Measurements from ENCODE around the gene SLC38A8.

Gene SLC38A8

DNA sequence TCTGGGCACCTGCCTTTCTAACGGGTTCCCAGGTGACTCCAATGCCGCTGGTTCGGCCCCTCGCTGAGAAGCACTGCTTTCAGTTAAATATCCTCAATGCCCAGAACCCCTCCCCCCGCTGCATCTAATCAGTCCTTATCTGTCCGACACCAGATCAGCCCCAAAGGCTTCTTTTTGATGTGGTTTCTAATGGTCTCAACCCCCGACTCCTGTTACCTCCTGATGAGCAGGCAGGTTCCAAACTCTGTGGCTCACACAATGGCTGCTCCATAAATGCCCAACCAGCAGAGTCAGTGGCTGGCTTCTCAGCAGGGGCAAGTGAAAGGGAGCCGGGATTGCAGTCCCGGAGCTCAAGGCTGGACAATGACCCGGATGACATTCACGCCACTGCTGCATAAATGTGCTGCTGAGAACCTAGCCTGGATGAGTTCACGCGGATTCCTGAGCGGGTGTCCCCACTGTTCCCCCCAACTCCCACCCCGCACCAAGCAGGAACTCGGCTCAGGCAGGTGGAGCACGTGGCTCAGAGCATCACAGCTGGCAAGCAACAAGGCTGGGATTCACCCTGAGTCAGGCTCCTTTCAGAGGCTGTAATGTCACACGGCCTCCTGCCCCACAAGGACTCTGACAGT is 1.0 kb upstream of the SLC38A8 start:
- Histone ChIP-seq H3K27me3 (ENCODE audit: insufficient read depth, low read depth) (peaks cover 53% of the 10 kb centered on the region), H3K4me2 (no peak overlapping the region), H3K27ac (no peak overlapping the region), H4K20me1 (ENCODE audit: insufficient read depth) (no peaks in the 10 kb centered on the region), H3K79me2 (ENCODE audit: insufficient read depth, low read depth) (no peaks in the 10 kb centered on the region), H3K9ac (no peak overlapping the region), H3K4me3 (IDR thresholded peaks at IDR 0.05; ENCODE audit: insufficient read depth, low read depth, low read length) (no peak overlapping the region), H3K36me3 (ENCODE audit: insufficient read depth) (no peaks in the 10 kb centered on the region), H2AFZ (ENCODE audit: low read depth) (no peak overlapping the region), H3K4me1 (ENCODE audit: low read depth, poor library complexity, severe bottlenecking) (no peaks in the 10 kb centered on the region)
- TF ChIP-seq, protein P1, sequence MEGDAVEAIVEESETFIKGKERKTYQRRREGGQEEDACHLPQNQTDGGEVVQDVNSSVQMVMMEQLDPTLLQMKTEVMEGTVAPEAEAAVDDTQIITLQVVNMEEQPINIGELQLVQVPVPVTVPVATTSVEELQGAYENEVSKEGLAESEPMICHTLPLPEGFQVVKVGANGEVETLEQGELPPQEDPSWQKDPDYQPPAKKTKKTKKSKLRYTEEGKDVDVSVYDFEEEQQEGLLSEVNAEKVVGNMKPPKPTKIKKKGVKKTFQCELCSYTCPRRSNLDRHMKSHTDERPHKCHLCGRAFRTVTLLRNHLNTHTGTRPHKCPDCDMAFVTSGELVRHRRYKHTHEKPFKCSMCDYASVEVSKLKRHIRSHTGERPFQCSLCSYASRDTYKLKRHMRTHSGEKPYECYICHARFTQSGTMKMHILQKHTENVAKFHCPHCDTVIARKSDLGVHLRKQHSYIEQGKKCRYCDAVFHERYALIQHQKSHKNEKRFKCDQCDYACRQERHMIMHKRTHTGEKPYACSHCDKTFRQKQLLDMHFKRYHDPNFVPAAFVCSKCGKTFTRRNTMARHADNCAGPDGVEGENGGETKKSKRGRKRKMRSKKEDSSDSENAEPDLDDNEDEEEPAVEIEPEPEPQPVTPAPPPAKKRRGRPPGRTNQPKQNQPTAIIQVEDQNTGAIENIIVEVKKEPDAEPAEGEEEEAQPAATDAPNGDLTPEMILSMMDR (conservative IDR thresholded peaks at IDR 0.05; ENCODE audit: low read depth, low read length): no peak

DNA sequence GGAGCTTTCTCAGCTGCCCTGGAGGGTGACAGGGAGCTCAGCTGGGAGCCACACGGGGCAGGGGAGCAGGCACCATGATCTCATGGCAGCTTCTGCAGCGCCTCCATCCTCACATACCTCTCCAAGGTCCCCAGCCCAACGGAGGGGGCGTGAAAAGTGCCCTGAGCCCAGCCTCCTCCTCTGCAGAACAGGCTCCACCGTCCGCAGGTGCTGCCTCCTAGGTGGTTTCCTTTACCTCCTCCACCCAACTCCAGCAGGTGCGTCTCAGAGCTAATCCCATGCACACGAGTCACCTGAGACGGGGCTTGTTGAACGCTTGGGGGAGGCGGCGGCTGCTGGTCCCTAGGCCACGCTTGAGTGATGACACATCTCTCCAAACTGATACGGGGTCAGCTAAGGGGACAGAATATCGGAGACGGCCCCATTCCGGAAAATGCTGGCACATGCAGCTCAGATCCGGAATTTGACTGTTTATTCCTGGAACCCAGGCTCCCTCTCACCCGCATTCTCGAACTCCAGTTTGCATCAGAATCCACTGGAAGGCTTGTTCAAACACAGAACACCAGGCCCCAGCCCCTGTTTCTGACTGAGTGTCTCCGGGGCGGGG is 387 bp upstream of the SLC38A8 start:
- Histone ChIP-seq H3K27me3 (ENCODE audit: insufficient read depth, low read depth) (peaks cover 57% of the 10 kb centered on the region), H3K4me1 (ENCODE audit: low read depth, poor library complexity, severe bottlenecking) (no peaks in the 10 kb centered on the region), H3K4me3 (IDR thresholded peaks at IDR 0.05; ENCODE audit: insufficient read depth, low read depth, low read length) (no peak overlapping the region), H3K36me3 (ENCODE audit: insufficient read depth) (no peaks in the 10 kb centered on the region), H3K9ac (no peak overlapping the region), H4K20me1 (ENCODE audit: insufficient read depth) (no peaks in the 10 kb centered on the region), H2AFZ (ENCODE audit: low read depth) (no peak overlapping the region), H3K27ac (no peak overlapping the region), H3K4me2 (no peak overlapping the region), H3K79me2 (ENCODE audit: insufficient read depth, low read depth) (no peaks in the 10 kb centered on the region)
- TF ChIP-seq, protein P1 (conservative IDR thresholded peaks at IDR 0.05; ENCODE audit: low read depth, low read length): no peak

DNA sequence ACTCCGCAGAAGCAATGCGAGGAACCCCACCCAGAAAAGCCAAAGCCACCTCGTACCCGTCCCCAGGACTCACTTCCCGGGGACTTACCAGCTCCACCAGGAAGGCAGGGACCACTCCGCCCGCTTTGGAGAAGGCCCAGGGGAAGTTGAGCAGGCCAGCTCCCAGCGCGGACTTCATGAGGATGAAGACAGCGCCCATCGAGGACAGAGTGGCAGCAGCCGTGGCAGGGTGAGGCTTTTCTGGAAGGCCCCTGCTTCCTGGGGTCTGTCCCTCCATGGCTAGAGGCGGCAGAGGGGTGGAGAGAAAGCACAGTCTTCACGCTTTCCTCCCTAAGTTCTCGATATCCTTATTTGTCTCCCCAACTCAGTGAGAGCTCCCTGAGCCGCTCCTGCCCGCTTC is 714 bp downstream of the SLC38A8 start:
- Histone ChIP-seq H3K36me3 (ENCODE audit: insufficient read depth) (no peaks in the 10 kb centered on the region), H3K4me3 (IDR thresholded peaks at IDR 0.05; ENCODE audit: insufficient read depth, low read depth, low read length) (no peak overlapping the region), H3K79me2 (ENCODE audit: insufficient read depth, low read depth) (no peaks in the 10 kb centered on the region), H3K4me2 (no peak overlapping the region), H3K27ac (no peak overlapping the region), H3K4me1 (ENCODE audit: low read depth, poor library complexity, severe bottlenecking) (no peaks in the 10 kb centered on the region), H3K9ac (no peak overlapping the region), H4K20me1 (ENCODE audit: insufficient read depth) (no peaks in the 10 kb centered on the region), H2AFZ (ENCODE audit: low read depth) (no peak overlapping the region), H3K27me3 (ENCODE audit: insufficient read depth, low read depth) (peaks cover 61% of the 10 kb centered on the region)
- TF ChIP-seq, protein P1 (conservative IDR thresholded peaks at IDR 0.05; ENCODE audit: low read depth, low read length): no peak

DNA sequence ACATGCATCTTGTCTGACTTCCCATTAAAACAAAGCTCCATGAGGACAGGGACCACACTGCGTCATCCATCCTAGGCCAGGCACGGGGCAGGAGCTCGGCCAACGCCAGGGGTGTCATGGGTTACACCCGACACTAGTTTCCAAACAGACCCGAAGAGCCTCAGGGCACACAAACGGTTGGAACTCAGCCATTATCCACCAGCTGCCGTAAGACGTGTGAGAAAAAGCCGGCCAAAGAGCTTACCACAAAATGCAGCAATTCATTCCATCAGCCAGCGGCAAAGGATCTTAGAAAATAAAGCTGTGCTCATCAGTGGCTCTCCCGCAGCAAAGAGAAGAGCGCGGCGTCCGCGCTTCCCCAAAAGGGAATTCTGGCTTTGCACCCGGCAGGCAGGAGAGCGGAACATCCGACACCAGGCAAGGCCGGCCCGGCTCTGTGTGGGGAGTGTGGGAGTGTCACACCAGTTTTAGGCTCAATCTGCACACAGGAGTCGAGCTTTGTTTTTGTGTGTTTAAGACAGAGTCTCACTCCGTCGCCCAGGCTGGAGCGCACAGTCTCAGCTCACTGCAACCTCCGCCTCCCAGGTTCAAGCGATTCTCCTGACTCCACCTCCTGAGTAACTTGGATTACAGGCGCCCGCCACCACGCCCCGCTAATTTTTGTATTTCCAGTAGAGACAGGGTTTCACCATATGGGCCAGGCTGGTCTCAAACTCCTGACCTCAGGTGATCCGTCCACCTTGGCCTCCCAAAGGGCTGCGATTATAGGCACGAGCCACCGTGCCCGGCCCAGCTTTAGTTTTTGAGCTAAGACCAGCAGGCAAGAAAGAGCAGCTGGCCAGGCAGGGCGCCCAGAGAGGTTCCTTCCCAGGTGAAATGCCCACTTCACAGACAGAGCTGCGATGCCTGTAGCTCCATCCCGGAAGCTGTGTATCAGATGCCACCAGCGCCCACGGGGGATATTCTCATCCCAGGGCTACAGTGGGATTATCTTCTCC is 1.5 kb downstream of the SLC38A8 start:
- no peaks in the 10 kb centered on the region for H3K4me1 ChIP-seq (ENCODE audit: low read depth, poor library complexity, severe bottlenecking)
- H3K4me2 ChIP-seq: no peak overlapping the region
- no peak overlapping the region for H3K27ac ChIP-seq
- TF ChIP-seq, protein P1 (conservative IDR thresholded peaks at IDR 0.05; ENCODE audit: low read depth, low read length): no peak
- H3K79me2 ChIP-seq (ENCODE audit: insufficient read depth, low read depth): no peaks in the 10 kb centered on the region
- H4K20me1 ChIP-seq (ENCODE audit: insufficient read depth): no peaks in the 10 kb centered on the region
- no peak overlapping the region for H3K9ac ChIP-seq
- H2AFZ ChIP-seq (ENCODE audit: low read depth): no peak overlapping the region
- no peaks in the 10 kb centered on the region for H3K36me3 ChIP-seq (ENCODE audit: insufficient read depth)
- H3K4me3 ChIP-seq (IDR thresholded peaks at IDR 0.05; ENCODE audit: insufficient read depth, low read depth, low read length): no peak overlapping the region
- peaks cover 62% of the 10 kb centered on the region for H3K27me3 ChIP-seq (ENCODE audit: insufficient read depth, low read depth)
